Activated effector memory CD4-positive, alpha-beta T cell treated with Interleukin-2 at 50 U/mL for 16 hours (primary cell): Measurements from ENCODE around the gene FBN1.

Source experiments
- DNase-seq: peaks from one replicate; pipeline ENCODE4 v3.0.0-alpha.2; 2020

The FBN1 gene

GRCh38 chr15:48547286-48547685, 98.2 kb downstream of the FBN1 start:
- no peak for DNase-seq

GRCh38 chr15:48546296-48546695, 99.2 kb downstream of the FBN1 start:
- DNase-seq: no peak

GRCh38 chr15:48544778-48545177, 100.7 kb downstream of the FBN1 start:
- no peak for DNase-seq

GRCh38 chr15:48541341-48542278, 103.9 kb downstream of the FBN1 start:
- DNase-seq: no peak

GRCh38 chr15:48540756-48541155, 104.8 kb downstream of the FBN1 start:
- no peak for DNase-seq

GRCh38 chr15:48538941-48539340, 106.6 kb downstream of the FBN1 start:
- DNase-seq: no peak

GRCh38 chr15:48537271-48538113, 108.0 kb downstream of the FBN1 start:
- no peak for DNase-seq

- DNase-seq: no peak
These were observed 108.8 kb downstream of the FBN1 start for GRCh38 chr15:48536681-48537091.

GRCh38 chr15:48533982-48534381, 111.5 kb downstream of the FBN1 start:
- DNase-seq: no peak

- no peak for DNase-seq
These were observed 112.6 kb downstream of the FBN1 start for GRCh38 chr15:48532946-48533345.

GRCh38 chr15:48530528-48530927, 115.0 kb downstream of the FBN1 start:
- DNase-seq: no peak

GRCh38 chr15:48528921-48529320, 116.6 kb downstream of the FBN1 start:
- DNase-seq: no peak

- no peak for DNase-seq
These were observed 118.0 kb downstream of the FBN1 start for GRCh38 chr15:48527517-48527916.

- DNase-seq: no peak
These were observed 122.6 kb downstream of the FBN1 start for GRCh38 chr15:48522911-48523310.

- DNase-seq: no peak
These were observed 123.4 kb downstream of the FBN1 start for GRCh38 chr15:48522123-48522522.

GRCh38 chr15:48520376-48521155, 124.9 kb downstream of the FBN1 start:
- DNase-seq: no peak

- no peak for DNase-seq
These were observed 129.4 kb downstream of the FBN1 start for GRCh38 chr15:48516121-48516520.

GRCh38 chr15:48515500-48515899, 130.0 kb downstream of the FBN1 start:
- DNase-seq: no peak

- no peak for DNase-seq
These were observed 131.2 kb downstream of the FBN1 start for GRCh38 chr15:48514103-48514816.

GRCh38 chr15:48510976-48511375, 134.5 kb downstream of the FBN1 start:
- DNase-seq: no peak

GRCh38 chr15:48507416-48508065, 138.0 kb downstream of the FBN1 start:
- no peak for DNase-seq

- no peak for DNase-seq
These were observed 140.4 kb downstream of the FBN1 start for GRCh38 chr15:48505067-48505466.
